GM18520 (cell line): ENCODE data around the gene RITA1.
"Not testable (repeated sequence)": the region's sequence is repeated elsewhere in the genome, so short reads cannot be mapped to it uniquely, and the experiment has no call there.

Source experiments
- ATAC-seq: cut with Tn5 transposase; IDR thresholded peaks from one replicate; pipeline ENCODE4 v1.9.1; 2021; ENCODE audit not compliant: unreplicated experiment

The RITA1 gene, protein sequence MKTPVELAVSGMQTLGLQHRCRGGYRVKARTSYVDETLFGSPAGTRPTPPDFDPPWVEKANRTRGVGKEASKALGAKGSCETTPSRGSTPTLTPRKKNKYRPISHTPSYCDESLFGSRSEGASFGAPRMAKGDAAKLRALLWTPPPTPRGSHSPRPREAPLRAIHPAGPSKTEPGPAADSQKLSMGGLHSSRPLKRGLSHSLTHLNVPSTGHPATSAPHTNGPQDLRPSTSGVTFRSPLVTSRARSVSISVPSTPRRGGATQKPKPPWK

DNA sequence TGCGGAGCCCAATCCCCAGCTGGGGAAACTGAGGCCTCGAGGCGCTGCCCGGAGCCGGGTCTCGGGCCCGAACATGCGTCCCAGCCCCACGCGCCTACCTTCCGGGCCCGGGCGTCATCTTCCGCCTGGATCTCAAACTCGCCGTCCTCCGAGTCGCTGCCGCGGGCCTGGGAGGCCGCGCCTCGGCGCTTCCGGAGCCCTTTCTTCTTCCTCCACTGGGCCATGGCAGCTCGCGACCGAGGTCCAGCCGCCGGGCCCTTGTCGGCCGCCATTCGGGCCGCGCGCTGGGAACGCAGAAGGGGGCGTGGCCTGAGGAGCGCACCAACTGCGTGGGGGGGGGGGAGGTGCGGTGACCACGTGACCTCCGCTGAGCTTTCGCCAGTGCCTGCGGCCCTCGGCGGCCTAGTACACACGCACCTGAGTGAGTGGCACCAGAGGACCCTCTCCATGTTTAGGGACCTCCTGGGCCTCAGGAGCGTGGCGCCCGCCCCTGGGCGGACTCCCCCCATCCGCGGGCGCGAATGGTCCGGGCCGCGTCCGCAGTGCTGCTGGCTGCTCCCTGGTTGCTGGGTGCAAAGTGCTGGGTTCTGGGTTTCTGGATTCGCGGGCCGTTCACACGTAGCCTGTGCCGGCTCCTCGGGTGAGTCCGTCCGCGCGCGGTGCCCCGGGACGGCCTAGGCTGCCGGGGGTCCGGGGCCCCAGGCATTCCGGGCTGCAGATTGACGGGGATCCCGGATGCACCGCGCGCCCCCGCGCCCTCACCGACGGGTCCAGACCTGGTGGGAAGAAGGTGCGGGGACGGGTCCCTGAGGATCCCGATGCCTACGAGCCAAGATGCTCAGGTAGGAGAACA is at the start of gene RITA1, which contains the start of gene DDX54:
Gene RITA1 (plus strand): TSS at position 542 of the 853 bp plus-strand sequence. CDS start 1,026 bp downstream, outside the sequence.
Gene DDX54 (minus strand): TSS at position 299 of the 853 bp plus-strand sequence. CDS start 27 bp downstream, at position 272.
- peak; percentile 36 for ATAC-seq

DNA sequence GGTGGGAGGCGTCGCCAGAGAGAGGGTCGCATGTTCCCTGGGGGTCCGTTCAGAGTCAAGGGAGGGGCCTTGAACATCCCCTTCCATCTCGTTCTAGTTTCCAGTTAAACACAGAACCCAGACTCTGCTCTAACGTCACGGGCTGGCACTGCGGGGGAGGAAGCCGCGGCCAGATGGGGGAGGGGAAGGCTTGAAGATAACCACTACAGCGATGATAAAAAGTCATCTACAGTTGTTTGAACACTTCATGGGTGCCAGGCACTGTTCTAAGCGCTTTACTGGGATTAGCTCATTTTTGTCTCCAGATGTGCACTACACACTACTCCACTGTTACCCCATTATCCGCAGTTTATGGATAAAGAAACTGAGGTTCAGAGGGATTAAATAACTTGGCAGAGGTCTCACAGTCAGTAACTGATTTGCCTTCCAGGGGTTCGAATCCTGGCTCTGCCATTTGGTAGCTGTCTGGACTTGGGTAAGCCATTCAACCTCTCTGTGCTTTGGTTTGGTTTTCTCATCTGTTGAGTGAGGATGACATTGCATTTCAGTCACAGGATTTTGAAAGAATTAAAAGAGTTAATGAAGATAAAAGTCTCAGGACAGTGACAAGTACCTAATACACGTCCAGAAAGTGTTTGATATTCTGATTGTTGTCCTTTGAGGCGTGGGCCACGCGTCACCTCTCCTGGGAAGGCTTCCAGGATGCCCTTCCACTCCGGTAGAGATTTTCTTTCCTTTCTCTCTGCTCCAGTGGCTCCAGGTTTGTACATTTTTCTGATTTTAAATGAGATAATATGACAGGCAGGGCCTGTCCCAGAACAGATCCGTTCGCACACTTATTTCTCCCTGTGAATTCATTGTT is 49.2 kb upstream of the RITA1 start:
- ATAC-seq = no peak

DNA sequence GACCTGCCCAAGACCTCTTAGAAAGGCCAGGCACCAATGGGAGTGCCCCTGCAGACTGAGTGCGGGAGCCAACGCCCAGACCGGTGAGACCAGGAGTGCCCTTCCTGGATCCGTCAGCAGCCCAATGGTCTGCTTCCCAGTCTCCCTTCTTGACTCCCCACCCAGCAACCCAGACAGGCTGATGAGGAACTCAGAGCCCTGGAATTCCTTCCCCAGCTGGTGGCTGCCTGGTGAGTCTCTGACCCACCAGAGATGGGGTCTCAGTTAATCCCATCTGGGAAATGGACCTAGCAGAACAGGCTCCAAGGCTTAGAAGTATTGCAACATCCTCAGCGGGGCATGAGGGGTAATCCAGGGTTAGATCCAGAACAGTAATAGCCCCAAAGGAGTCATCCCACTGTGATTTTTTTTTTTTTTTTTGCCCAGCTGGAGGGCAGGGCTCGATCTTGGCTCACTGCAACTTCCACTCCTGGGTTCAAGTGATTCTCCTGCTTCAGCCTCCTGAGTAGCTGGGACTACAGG is 48.5 kb upstream of the RITA1 start:
- ATAC-seq = no peak

DNA sequence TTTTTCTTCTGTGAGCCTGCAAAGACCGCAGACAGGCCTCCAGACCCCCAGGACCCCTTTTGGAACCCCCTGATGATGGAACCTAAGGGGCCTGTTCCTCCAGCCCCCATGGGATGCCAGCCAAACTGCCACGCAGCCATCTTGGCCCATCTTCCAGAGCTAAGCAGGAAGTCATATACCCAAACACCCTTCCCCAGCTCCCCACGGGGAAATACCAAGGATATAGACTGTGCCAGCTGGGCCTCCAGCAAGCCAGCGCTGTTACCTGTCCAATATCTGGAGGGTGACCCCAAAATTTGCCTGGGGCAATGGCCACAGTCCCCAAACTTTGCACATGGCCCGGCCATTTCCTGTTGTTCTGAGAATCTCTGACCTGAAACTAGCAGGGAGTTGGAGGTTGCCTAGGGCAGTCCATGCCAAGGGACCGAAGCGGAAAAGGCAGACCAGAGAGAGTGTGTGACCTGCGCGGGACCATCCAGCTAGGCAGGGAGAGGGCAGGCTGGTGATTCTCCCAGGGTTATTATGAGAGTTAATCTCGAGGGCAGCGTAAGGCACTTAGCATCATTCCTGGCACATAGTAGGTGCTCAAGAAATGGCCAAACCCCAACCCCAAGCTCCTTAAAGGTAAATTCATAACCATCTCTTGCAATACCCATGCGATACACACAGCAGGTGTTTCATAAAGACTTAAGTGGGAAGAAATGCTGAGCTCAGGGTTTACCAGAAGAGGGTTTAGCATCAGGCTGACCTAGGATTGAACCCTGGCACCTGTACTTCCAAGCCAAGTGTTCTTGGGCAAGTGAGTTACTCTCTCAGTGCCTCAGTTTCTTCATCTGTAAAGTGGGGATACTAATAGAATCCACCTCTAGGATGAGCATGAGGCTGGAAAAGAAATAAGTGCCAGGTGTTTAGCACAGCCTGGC is 47.4 kb upstream of the RITA1 start:
- ATAC-seq = no peak

DNA sequence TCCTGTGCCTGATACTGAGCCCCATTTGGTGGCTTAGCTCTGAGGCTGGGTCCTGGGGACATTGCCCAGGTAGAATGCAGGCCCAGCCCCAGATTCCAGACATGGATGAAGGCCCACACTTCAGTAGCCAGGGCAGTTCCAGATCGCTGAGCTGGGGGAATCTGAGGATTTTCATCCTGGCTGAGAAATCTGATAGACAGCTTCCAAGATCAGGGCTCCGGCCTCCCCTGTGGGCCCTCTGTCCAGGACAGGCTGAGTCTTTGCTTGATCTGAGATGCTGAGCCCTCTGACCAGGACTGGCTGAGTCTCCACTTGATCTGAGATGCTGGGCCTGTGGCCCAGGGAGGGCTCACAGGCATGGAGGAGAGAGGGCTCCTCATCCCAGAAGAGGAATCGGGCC is 46.7 kb upstream of the RITA1 start:
- ATAC-seq = no peak

DNA sequence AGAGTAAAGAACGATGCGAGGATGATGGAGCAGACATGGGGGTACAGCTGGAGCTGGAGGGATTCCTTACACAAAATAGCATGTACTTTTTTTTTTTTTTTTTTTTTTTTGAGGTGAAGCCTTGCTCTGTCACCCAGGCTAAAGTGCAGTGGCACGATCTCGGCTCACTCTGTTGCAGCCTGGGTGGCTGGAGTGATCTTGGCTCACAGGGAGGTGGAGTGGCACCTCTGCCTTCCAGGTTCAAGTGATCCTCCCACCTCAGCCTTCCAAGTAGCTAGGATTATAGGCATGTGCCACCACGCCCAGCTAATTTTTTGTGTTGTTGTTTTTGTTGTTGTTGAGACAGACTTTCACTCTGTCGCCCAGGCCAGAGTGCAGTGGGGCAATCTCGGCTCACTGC is 44.8 kb upstream of the RITA1 start:
- no peak for ATAC-seq

DNA sequence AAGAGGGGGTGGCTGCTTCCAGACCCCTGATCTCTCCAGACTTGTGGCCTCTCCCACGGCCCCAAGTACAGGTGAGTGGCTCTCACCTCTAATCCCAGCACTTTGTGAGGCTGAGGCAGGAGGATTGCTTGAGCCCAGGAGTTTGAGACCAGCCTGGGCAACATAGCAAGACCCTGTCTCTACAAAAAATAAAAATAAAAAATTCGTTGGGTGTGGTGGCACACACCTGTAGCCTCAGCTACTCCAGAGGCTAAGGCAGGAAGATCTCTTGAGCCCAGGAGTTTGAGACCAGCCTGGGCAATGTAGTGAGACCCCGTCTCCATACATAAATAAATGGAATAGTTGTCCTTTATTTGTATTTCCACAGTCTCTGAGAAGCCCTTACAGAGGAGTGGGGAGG is 43.8 kb upstream of the RITA1 start:
- ATAC-seq = not testable (repeated sequence)

DNA sequence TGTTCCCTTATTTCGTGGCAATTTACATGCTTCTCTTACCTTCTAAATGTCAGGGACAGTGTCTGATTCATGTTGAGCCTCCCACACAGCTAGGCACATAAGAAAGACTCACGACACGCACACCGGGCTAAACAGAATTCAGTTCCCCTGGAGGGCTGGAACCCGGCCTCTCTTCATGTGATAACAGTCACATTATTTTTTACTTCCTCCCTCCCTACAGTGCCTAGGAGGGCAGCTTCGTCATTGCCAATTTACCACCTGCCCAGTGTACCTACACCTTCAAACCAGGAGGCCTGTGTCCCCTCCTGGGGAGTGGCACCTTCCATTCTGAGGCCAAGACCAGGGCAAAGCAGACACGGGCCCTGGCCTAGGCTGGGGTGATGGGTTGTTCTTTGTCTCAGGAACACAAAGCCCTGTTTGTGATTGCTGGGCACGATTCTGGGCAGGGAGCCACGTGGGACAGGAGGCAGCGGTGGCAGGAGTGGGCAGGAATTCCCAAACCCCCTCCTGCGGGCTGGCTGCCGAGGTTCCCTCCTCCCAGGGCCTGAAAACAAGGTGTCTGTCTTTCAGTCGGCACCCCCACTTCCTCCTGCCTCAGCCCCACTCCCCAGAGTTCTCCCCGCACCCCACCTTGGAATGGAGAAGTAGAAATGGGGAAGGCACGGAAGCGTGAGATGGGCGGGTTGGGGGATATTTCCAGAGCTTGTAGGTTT is 43.2 kb upstream of the RITA1 start:
- no peak for ATAC-seq

DNA sequence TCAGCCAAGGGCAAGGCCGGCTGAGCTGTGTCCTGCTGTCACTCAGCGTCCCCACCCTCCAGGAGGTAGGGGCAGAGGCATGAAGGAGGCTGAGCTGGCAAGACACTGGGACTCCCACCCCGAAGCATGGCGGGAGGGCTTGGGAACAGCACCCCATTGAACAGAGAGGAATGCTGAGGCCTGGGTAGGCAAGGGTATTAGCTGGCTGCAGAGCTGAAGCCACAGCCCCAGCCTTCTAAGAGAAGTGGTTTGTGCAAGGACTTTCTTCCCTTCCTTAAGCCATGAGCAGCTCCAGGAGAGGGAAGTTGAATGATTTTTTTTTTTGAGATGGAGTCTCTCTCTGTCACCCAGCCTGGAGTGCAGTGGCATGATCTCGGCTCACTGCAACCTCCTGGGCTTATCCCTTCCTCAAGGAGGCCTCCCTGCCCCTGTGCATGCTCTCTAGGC is 42.6 kb upstream of the RITA1 start:
- ATAC-seq = no peak

DNA sequence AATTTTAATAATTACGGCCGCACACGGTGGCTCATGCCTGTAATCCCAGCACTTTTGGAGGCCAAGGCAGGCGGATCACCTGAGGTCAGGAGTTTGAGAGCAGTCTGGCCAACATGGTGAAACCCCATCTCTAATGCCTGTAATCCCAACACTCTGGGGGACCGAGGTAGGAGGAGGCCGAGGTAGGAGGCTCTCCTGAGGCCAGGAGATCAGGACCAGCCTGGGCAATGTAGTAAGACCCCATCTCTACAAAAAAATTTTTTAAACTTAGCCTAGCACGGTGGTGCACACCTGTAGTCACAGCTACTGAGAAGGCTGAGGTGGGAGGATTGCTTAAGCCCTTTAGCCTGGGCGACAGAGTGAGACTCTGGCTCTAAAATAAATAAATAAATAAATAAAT is 41.6 kb upstream of the RITA1 start:
- ATAC-seq = no peak

DNA sequence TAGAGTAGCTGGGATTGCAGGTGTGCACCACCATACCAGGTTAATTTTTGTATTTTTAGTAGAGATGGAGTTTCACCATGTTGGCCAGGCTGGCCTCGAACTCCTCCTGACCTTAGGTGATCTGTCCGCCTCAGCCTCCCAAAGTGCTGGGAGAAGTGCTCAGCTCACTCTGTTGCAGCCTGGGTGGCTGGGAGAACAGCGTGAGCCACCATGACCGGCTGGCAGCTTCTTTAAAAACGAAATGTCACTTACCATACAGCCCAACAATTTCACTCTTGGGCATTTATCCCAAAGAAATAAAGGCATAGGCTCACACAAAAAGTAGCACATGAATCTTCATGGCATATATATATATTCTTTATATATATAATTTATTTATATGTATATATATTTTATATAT is 40.7 kb upstream of the RITA1 start:
- no peak for ATAC-seq

DNA sequence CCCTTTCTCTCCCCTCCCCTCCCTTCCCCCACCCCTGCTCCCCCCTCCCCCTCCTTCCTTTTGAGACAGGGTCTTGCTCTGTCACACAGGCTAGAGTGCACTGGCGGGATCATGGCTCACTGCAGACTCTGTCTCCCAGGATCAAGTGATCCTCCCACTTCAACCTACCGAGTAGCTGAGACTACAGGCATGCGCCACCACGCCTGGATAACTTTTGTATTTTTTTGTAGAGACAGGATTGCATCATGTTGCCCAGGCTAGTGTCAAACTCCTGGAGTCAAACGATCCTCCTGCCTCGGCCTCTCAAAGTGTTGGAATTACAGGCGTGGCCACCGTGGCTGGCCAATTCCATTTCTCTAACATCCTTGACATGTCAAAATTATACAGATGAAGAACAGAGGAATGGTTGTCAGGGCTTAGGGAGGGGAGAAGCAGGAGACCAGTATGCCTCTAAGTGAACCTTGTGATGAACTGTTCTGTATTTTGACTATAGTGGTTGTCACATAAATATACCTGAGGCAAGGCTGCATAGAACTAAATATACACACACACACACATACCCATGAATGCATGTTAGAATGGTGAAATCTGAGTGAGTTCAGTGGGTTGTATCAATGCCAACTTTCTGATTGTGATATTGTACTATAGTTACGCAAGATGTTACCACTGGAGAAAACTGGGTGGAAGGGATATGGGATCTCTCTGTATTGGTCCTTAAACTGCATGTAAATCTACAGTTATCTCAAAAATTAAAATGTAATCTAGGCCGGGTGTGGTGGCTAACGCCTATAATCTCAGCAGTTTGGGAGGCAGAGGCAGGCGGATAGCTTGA is 39.6 kb upstream of the RITA1 start:
- ATAC-seq = no peak

DNA sequence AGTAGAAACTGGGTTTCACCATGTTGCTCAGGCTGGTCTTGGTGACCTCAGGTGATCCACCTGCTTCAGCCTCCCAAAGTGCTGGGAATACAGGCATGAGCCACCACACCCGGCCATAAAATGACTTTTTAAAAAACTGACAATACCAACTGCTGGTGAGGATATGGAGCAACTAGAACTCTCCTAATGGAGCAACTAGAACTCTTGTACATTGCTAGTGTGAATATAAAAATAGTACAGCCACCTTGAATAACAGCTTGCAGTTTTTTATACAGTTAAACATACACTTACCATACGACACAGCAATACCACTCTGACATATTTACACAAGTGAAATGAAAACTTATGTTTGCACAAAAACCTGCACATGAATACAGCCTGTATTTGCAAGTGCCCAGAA is 38.5 kb upstream of the RITA1 start:
- no peak for ATAC-seq

DNA sequence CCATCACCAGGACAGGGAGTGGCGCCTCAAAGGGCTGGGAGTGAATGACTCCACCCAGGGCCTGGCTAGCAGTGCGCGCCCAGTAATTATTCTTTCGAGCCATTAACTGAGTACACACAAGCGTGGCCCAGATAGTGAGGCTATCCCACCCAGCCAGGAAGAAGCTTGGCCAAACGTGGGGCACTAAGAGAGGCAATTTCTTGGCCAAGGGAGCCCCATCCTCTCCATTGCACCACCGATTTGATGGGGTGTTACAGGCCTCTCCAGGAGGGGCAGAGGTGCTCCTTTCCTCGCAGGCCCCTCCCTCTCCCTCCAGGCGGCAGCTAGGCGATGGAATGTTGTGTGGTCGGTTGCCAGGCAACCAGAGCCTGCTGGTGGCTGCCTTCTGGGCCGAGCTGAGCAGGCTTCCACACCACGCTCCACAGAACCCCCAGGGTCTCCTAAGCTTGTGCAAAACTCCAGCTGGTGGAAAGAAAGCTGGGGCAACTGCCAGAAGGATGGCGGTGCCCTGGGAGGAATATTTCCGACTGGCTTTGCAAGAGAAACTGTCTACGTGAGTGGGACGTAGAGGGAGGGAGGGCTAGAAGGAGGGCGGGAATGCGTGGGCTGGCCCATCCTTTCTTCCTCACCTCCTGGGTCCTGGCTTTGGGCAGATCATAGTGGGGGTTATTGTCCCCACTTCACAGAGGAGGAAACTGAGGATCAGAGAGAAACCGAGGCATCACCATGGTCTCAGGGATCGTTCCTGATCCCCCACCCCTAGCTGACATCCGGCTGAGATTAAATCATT is 36.0 kb upstream of the RITA1 start, which contains the start of gene CFAP73:
Gene CFAP73 (plus strand): TSS at position 364 of the 790 bp plus-strand sequence. CDS start 134 bp downstream, at position 498.
- no peak for ATAC-seq

DNA sequence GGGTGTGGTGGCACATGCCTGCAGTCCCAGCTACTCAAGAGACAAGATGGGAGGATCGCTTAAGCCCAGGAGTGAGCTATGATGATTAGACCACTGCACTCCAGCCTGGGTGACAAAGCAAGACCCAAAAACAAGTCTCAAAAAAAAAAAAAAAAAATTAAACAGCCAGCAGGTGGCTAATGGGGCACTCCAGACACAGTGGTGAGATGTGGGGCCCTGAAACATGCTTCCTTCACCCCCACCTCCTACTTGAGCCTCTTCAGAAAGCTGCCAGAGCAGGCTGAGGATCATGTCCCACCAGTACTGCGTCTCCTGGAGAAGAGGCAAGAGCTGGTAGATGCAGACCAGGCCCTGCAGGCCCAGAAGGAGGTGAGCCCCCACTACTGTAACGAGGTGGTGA is 33.9 kb upstream of the RITA1 start:
- no peak for ATAC-seq

DNA sequence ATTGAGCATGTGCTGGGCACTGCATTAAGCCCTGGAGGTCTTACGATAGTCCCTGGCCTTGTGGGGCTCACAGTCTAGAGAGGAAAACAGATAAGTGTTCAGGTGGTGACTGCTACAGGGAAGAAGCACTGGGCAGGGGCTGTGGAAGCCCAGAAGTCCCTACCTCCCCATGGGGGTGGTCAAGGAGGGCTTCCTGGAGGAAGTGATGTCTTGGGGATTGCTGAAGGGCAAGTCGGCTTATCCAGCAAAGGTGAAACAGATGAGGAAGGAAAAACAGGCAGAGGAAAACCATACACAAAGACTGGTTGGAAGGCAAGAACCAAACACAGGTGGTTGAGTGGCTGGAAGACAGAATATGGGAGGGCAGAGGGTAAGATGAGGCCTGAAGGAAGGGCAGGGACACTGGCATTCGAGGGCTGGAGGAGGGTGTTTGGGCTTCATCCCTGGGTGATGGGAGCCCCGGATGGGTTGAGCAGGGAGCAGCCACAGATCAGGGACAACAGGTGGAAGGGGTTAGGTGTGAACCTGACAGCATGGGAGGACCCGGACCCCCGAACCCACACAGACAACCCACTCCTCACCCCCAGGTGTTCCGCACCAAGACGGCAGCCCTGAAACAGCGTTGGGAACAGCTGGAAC is 33.2 kb upstream of the RITA1 start:
- no peak for ATAC-seq
